ENCODE data around the gene SECTM1.

Gene SECTM1

GRCh38 chr17:82314012-82314726, 19.4 kb downstream of the SECTM1 start:
- no peak overlapping the region for H3K9ac ChIP-seq (ENCODE audit: low read depth, low read length)
- no peak overlapping the region for H3K4me3 ChIP-seq (ENCODE audit: low read length)
- H3K4me2 ChIP-seq (ENCODE audit: low read length) = no peak overlapping the region
- H3K9me3 ChIP-seq (replicated peaks; ENCODE audit: low read length) = no peaks in the 10 kb centered on the region
- H3K4me1 ChIP-seq (ENCODE audit: control insufficient read depth, insufficient read depth, low read length) = no peaks in the 10 kb centered on the region
- peaks cover 26% of the 10 kb centered on the region for H3K27me3 ChIP-seq (ENCODE audit: control insufficient read depth, insufficient read depth, low read length)
- H3K36me3 ChIP-seq (ENCODE audit: insufficient read depth, low read length) = no peaks in the 10 kb centered on the region

- Histone ChIP-seq H3K27me3 (ENCODE audit: control insufficient read depth, insufficient read depth, low read length) (peaks cover 34% of the 10 kb centered on the region), H3K36me3 (ENCODE audit: insufficient read depth, low read length) (no peaks in the 10 kb centered on the region), H3K4me2 (ENCODE audit: low read length) (no peak overlapping the region), H3K9me3 (replicated peaks; ENCODE audit: low read length) (no peaks in the 10 kb centered on the region), H3K9ac (ENCODE audit: low read depth, low read length) (no peak overlapping the region), H3K4me1 (ENCODE audit: control insufficient read depth, insufficient read depth, low read length) (no peaks in the 10 kb centered on the region), H3K4me3 (ENCODE audit: low read length) (no peak overlapping the region)
Measured at GRCh38 chr17:82313195-82314011, 20.2 kb downstream of the SECTM1 start.

- Histone ChIP-seq H3K4me1 (ENCODE audit: control insufficient read depth, insufficient read depth, low read length) (no peaks in the 10 kb centered on the region), H3K9me3 (replicated peaks; ENCODE audit: low read length) (no peaks in the 10 kb centered on the region), H3K4me2 (ENCODE audit: low read length) (no peak overlapping the region), H3K27me3 (ENCODE audit: control insufficient read depth, insufficient read depth, low read length) (peaks cover 34% of the 10 kb centered on the region), H3K9ac (ENCODE audit: low read depth, low read length) (no peak overlapping the region), H3K36me3 (ENCODE audit: insufficient read depth, low read length) (no peaks in the 10 kb centered on the region), H3K4me3 (ENCODE audit: low read length) (no peak overlapping the region)
Measured at GRCh38 chr17:82311971-82312370, 21.6 kb downstream of the SECTM1 start.

- H3K9me3 ChIP-seq (replicated peaks; ENCODE audit: low read length) = no peaks in the 10 kb centered on the region
- H3K36me3 ChIP-seq (ENCODE audit: insufficient read depth, low read length) = no peaks in the 10 kb centered on the region
- H3K27me3 ChIP-seq (ENCODE audit: control insufficient read depth, insufficient read depth, low read length) = peaks cover 26% of the 10 kb centered on the region
- H3K4me2 ChIP-seq (ENCODE audit: low read length) = no peak overlapping the region
- no peaks in the 10 kb centered on the region for H3K4me1 ChIP-seq (ENCODE audit: control insufficient read depth, insufficient read depth, low read length)
- no peak overlapping the region for H3K9ac ChIP-seq (ENCODE audit: low read depth, low read length)
- H3K4me3 ChIP-seq (ENCODE audit: low read length) = no peak overlapping the region
Measured at GRCh38 chr17:82310877-82311276, 22.7 kb downstream of the SECTM1 start.

GRCh38 chr17:82309656-82310570, 23.7 kb downstream of the SECTM1 start:
- no peaks in the 10 kb centered on the region for H3K9me3 ChIP-seq (replicated peaks; ENCODE audit: low read length)
- peaks cover 19% of the 10 kb centered on the region for H3K27me3 ChIP-seq (ENCODE audit: control insufficient read depth, insufficient read depth, low read length)
- no peaks in the 10 kb centered on the region for H3K36me3 ChIP-seq (ENCODE audit: insufficient read depth, low read length)
- H3K9ac ChIP-seq (ENCODE audit: low read depth, low read length) = no peak overlapping the region
- no peak overlapping the region for H3K4me2 ChIP-seq (ENCODE audit: low read length)
- H3K4me1 ChIP-seq (ENCODE audit: control insufficient read depth, insufficient read depth, low read length) = no peaks in the 10 kb centered on the region
- H3K4me3 ChIP-seq (ENCODE audit: low read length) = no peak overlapping the region

- peaks cover 19% of the 10 kb centered on the region for H3K27me3 ChIP-seq (ENCODE audit: control insufficient read depth, insufficient read depth, low read length)
- no peaks in the 10 kb centered on the region for H3K9me3 ChIP-seq (replicated peaks; ENCODE audit: low read length)
- no peak overlapping the region for H3K9ac ChIP-seq (ENCODE audit: low read depth, low read length)
- no peaks in the 10 kb centered on the region for H3K36me3 ChIP-seq (ENCODE audit: insufficient read depth, low read length)
- H3K4me1 ChIP-seq (ENCODE audit: control insufficient read depth, insufficient read depth, low read length) = peaks cover 4% of the 10 kb centered on the region
- H3K4me3 ChIP-seq (ENCODE audit: low read length) = no peak overlapping the region
- H3K4me2 ChIP-seq (ENCODE audit: low read length) = no peak overlapping the region
Measured at GRCh38 chr17:82305727-82306300, 27.8 kb downstream of the SECTM1 start.

GRCh38 chr17:82304826-82305726, 28.5 kb downstream of the SECTM1 start:
- Histone ChIP-seq H3K4me1 (ENCODE audit: control insufficient read depth, insufficient read depth, low read length) (peaks cover 10% of the 10 kb centered on the region), H3K9ac (ENCODE audit: low read depth, low read length) (no peak overlapping the region), H3K9me3 (replicated peaks; ENCODE audit: low read length) (no peaks in the 10 kb centered on the region), H3K4me2 (ENCODE audit: low read length) (no peak overlapping the region), H3K36me3 (ENCODE audit: insufficient read depth, low read length) (no peaks in the 10 kb centered on the region), H3K27me3 (ENCODE audit: control insufficient read depth, insufficient read depth, low read length) (peaks cover 14% of the 10 kb centered on the region), H3K4me3 (ENCODE audit: low read length) (no peak overlapping the region)

GRCh38 chr17:82303944-82304808, 29.4 kb downstream of the SECTM1 start:
- H3K4me3 ChIP-seq (ENCODE audit: low read length) = no peak overlapping the region
- no peak overlapping the region for H3K9ac ChIP-seq (ENCODE audit: low read depth, low read length)
- H3K36me3 ChIP-seq (ENCODE audit: insufficient read depth, low read length) = no peaks in the 10 kb centered on the region
- H3K4me1 ChIP-seq (ENCODE audit: control insufficient read depth, insufficient read depth, low read length) = peaks cover 13% of the 10 kb centered on the region
- no peak overlapping the region for H3K4me2 ChIP-seq (ENCODE audit: low read length)
- H3K27me3 ChIP-seq (ENCODE audit: control insufficient read depth, insufficient read depth, low read length) = peaks cover 8% of the 10 kb centered on the region
- H3K9me3 ChIP-seq (replicated peaks; ENCODE audit: low read length) = no peaks in the 10 kb centered on the region

- Histone ChIP-seq H3K4me2 (ENCODE audit: low read length) (no peak overlapping the region), H3K36me3 (ENCODE audit: insufficient read depth, low read length) (no peaks in the 10 kb centered on the region), H3K9ac (ENCODE audit: low read depth, low read length) (no peak overlapping the region), H3K4me3 (ENCODE audit: low read length) (no peak overlapping the region), H3K27me3 (ENCODE audit: control insufficient read depth, insufficient read depth, low read length) (no peaks in the 10 kb centered on the region), H3K4me1 (ENCODE audit: control insufficient read depth, insufficient read depth, low read length) (peaks cover 22% of the 10 kb centered on the region), H3K9me3 (replicated peaks; ENCODE audit: low read length) (no peaks in the 10 kb centered on the region)
Measured at GRCh38 chr17:82302991-82303943, 30.3 kb downstream of the SECTM1 start.

Measured in skeletal muscle satellite cell (primary cell).